Lower lobe of right lung (tissue), 2 donors: Measurements from ENCODE around the gene PAM16. TPM values are rescaled to one million over a fixed set of nuclear protein-coding genes. Genes with fewer than 3 reads are reported as not detected.

ENCODE experiments used
- ATAC-seq, 2 donors: fragments of 200-7000 bp; cut with Tn5 transposase; one replicate each; pipeline ENCODE4 v1.9.1; 2020 to 2022; ENCODE audit warnings: mild to moderate bottlenecking in 2 of 2, moderate library complexity in 2 of 2
- DNase-seq: peaks from one replicate; pipeline ENCODE4 v3.0.0-alpha.2; 2020
- H3K27ac ChIP-seq: fragments of 200-600 bp; one replicate; pipeline ENCODE4 v1.8.0; 2022
- H3K27me3 ChIP-seq: fragments of 200-600 bp; one replicate; pipeline ENCODE4 v1.8.0; 2022; ENCODE audit warnings: low read depth
- H3K36me3 ChIP-seq: fragments of 200-600 bp; one replicate; pipeline ENCODE4 v1.8.0; 2022; ENCODE audit warnings: mild to moderate bottlenecking
- H3K4me1 ChIP-seq: fragments of 200-600 bp; one replicate; pipeline ENCODE4 v1.8.0; 2022
- H3K4me3 ChIP-seq: fragments of 200-600 bp; one replicate; pipeline ENCODE4 v1.8.0; 2022; ENCODE audit warnings: mild to moderate bottlenecking
- H3K9me3 ChIP-seq: fragments of 200-600 bp; one replicate; pipeline ENCODE4 v1.8.0; 2022
- intact Hi-C: fragments of 100-400 bp; cut with DNase I; formaldehyde crosslinking; loops from one replicate; pipeline ENCODE4 v1.11.0; 2022
- total RNA-seq: library from RNA; stranded (reverse); fragmentation: NEBNext Ultra II Directional; extraction: Animal tissue kit (Norgen Biotek cat#: 25700); gene quantifications from one replicate; pipeline ENCODE4 v1.2.1, GENCODE V29; 2021
- TF ChIP-seq, protein P1 (sequence below): fragments of 200-600 bp; IDR thresholded peaks from one replicate; pipeline ENCODE4 v1.8.0; 2022; ENCODE audit warnings: antibody characterized with exemption, mild to moderate bottlenecking
- donor health status: DM: no; HTN: yes; CAD: no; lungs with severe emphysema.

The PAM16 gene
- total RNA-seq, 1 donor from 2014 or later = 40.0 TPM

DNA sequence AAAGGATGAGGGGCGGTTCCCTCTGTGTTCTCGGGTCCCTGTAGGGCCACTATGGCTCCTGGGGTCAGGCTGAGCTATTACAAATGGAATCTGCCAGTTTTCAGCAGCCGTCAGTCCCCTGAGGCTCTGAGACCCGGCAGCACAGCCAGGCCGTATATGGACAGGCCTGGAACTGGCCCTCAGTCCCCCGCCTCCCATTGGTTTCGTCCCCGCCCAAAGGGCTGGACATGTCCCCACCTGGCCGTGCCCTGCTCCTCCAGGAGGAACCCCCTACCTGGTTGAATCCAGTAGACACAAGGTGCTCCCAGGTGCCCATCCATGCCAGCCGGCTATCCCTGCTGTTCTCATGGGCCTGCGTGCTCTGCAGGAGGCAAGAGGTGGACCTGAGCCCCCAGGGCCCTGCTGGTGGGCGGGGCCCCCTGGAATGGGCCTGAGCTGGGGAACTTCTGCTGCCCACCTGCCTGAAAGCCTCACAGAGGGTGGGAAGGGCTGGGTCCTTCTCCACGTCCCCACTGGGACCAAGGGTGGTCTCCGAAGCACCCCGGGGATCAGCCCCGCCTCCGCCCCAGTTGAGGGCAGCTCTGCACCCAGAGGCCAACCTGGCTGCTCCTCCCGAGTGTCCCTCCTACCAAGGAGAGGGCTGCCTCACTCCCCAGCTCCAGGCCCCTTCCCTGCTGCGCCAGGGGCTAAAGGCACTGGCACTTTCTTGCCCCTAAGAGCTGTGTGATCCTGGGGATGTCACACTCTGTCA, 37.3 kb upstream of the PAM16 start:
- H3K4me3 ChIP-seq = no peak overlapping the region
- H3K36me3 ChIP-seq = peaks cover 91% of the 10 kb centered on the region
- H3K4me1 ChIP-seq = peaks cover 47% of the 10 kb centered on the region
- H3K9me3 ChIP-seq = no peaks in the 10 kb centered on the region
- H3K27ac ChIP-seq = peak overlapping the region; percentile 44
- TF ChIP-seq, protein P1, sequence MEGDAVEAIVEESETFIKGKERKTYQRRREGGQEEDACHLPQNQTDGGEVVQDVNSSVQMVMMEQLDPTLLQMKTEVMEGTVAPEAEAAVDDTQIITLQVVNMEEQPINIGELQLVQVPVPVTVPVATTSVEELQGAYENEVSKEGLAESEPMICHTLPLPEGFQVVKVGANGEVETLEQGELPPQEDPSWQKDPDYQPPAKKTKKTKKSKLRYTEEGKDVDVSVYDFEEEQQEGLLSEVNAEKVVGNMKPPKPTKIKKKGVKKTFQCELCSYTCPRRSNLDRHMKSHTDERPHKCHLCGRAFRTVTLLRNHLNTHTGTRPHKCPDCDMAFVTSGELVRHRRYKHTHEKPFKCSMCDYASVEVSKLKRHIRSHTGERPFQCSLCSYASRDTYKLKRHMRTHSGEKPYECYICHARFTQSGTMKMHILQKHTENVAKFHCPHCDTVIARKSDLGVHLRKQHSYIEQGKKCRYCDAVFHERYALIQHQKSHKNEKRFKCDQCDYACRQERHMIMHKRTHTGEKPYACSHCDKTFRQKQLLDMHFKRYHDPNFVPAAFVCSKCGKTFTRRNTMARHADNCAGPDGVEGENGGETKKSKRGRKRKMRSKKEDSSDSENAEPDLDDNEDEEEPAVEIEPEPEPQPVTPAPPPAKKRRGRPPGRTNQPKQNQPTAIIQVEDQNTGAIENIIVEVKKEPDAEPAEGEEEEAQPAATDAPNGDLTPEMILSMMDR = no peak
- no peak for ATAC-seq
- DNase-seq = no peak
- intact Hi-C loops = no loop called here
- no peaks in the 10 kb centered on the region for H3K27me3 ChIP-seq

DNA sequence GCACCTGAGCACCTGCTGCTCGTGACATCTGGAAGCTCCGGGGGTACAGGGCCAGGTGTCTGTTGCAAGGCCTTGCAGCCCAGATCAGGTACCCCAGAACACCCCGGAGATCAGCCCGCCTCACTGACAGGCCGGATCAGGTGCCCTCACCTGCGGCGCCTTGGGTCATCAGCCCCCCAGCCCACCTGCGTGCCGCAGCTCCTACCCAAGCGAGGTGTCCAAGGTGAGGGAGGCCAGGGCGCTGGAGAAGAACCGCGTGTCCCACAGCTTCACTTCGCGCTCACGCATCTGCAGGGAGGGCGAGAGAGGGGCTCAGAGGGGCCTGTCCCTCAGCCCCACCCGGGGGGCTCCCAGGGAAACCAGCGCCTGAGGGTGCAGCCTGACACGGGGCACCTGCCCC, 36.7 kb upstream of the PAM16 start:
- intact Hi-C loops = no loop called here
- Histone ChIP-seq H3K27me3 (no peaks in the 10 kb centered on the region), H3K4me1 (peaks cover 42% of the 10 kb centered on the region), H3K36me3 (peaks cover 91% of the 10 kb centered on the region), H3K27ac (peak overlapping the region; percentile 36), H3K4me3 (no peak overlapping the region), H3K9me3 (no peaks in the 10 kb centered on the region)
- ATAC-seq (no peak), DNase-seq (no peak)
- TF ChIP-seq, protein P1 = no peak

DNA sequence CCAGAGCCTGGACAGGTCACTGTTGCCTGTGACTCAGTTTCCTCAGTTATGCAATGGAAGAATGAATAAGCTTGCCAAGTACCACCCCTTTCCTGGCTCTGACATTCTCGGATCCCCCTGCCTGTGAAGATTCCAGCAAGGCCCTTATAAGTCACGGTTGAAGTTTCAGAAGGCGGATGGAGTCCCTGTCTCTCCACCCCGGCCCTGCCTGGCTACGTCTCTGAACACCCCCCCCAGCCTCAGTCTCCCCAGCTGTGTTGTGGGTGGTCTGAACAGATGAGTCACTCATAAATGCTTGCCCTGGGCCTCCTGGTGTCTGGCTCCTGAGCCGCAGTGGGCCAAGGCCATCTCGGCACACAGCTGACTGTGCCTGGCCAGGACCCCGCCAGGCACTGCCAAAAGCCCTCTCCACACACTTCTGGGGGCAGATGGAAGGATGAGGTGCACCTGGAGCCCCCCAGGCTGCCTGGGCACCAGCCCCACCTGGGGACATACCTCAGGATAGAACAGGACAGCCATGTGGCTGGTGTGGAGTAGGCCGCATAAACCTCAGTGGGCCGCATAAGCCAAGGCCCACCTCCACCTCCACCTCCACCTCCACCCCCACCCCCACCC, 35.9 kb upstream of the PAM16 start:
- no peaks in the 10 kb centered on the region for H3K9me3 ChIP-seq
- intact Hi-C loops = no loop called here
- peak overlapping the region; percentile 36 for H3K27ac ChIP-seq
- no peak overlapping the region for H3K4me3 ChIP-seq
- H3K36me3 ChIP-seq = peaks cover 93% of the 10 kb centered on the region
- DNase-seq (no peak), ATAC-seq (no peak)
- H3K4me1 ChIP-seq = peaks cover 34% of the 10 kb centered on the region
- H3K27me3 ChIP-seq = no peaks in the 10 kb centered on the region
- TF ChIP-seq, protein P1 = no peak

DNA sequence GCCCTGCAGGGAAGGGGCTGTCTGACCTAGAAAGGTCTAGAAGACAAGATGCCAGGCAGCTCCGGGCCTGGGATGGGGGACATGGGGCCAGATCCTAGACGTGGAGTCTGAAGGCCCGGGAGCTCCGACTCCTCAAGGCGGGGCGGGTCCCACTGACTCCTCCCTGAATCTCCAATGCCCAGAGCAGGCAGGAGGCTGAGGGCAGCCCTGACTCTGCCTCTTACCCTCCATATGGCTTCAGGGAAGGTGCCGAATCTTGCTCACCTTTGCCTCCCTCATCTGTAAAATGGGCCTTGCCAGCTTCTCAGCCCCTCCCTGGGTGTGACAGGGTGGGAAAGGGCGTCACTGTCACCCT, 35.3 kb upstream of the PAM16 start:
- Histone ChIP-seq H3K9me3 (no peaks in the 10 kb centered on the region), H3K4me3 (no peak overlapping the region), H3K27me3 (no peaks in the 10 kb centered on the region), H3K36me3 (peaks cover 94% of the 10 kb centered on the region), H3K4me1 (peaks cover 30% of the 10 kb centered on the region), H3K27ac (peak overlapping the region; percentile 53)
- DNase-seq (no peak), ATAC-seq (no peak)
- TF ChIP-seq, protein P1 = no peak
- intact Hi-C loops = no loop called here

DNA sequence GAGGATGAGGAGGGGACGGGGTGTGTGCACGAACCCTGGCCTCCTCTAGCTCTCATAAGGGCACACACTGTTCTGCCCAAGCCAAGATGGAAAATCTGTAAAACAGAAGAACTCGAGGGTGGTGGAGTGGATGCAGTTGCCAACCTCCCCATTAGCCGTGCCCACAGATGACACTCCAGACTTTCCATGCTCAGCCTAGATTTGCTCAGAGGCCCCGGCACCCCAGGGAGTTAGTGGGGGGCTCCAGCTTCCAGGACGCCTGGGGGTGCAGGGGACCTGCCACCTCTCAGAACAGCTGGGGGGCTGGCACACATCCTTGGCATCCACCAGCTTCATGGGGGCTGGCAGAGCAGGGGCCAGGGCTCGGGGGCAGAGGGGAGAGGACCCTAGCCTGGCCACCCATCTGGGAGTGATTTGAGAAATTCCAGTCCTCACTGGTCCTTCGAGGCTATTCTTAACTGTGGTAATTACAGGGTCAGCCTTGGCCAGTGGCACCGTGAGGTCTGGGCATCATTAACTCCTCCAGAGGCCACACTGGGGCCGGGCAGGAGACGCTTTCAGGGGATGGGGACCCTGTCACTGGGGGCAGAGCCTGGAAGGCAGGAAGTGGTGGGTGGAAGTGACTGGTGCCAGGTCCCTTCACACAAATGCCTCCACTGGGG, 34.8 kb upstream of the PAM16 start:
- peaks cover 95% of the 10 kb centered on the region for H3K36me3 ChIP-seq
- H3K27ac ChIP-seq = peak overlapping the region; percentile 53
- TF ChIP-seq, protein P1 = no peak
- H3K9me3 ChIP-seq = no peaks in the 10 kb centered on the region
- peaks cover 30% of the 10 kb centered on the region for H3K4me1 ChIP-seq
- no peak for ATAC-seq
- intact Hi-C loops = no loop called here
- H3K4me3 ChIP-seq = no peak overlapping the region
- DNase-seq = no peak
- no peaks in the 10 kb centered on the region for H3K27me3 ChIP-seq
